Measurements from ENCODE around the gene DLGAP1. TPM values are rescaled to one million over a fixed set of nuclear protein-coding genes. Genes with fewer than 3 reads are reported as not detected.

The DLGAP1 gene
- total RNA-seq, 1 experiment from 2014 or later, result not detected

GRCh38 chr18:4108016-4108415, 347.1 kb downstream of the DLGAP1 start:
- CTCF ChIA-PET, result interaction anchor here (0.6 to 5.5 kb wide), 17 partner anchors 11 to 1296 kb away, joined by 3 to 130 read pairs (median 4); no protein-coding TSS in a partner anchor
- intact Hi-C loops (cut with micrococcal nuclease), result no loop called here
- no peaks in the 10 kb centered on the region for H3K36me3 Mint-ChIP-seq (ENCODE audit: insufficient read depth, unreplicated experiment)
- no peak for TF ChIP-seq CTCF (IDR thresholded peaks at IDR 0.05; ENCODE audit: unreplicated experiment)
- POLR2A ChIA-PET, result interaction anchor here (1.8 kb wide), 1 partner anchor 948 kb away, joined by 4 read pairs; no protein-coding TSS in a partner anchor
- DNase-seq (ENCODE audit: unreplicated experiment), result no peak
- no peaks in the 10 kb centered on the region for H3K9me3 Mint-ChIP-seq (ENCODE audit: unreplicated experiment)
- H3K4me1 Mint-ChIP-seq (ENCODE audit: insufficient read depth, unreplicated experiment), result no peaks in the 10 kb centered on the region
- no TSS peak for BruUV-seq (replicated peaks)
- H3K4me3 Mint-ChIP-seq (ENCODE audit: unreplicated experiment), result no peak overlapping the region
- no peak overlapping the region for H3K27ac Mint-ChIP-seq (ENCODE audit: low read depth, unreplicated experiment)
- H3K27me3 Mint-ChIP-seq (ENCODE audit: insufficient read depth, unreplicated experiment), result peaks cover 21% of the 10 kb centered on the region

- Mint-ChIP-seq H3K9me3 (ENCODE audit: unreplicated experiment) (no peaks in the 10 kb centered on the region), H3K4me1 (ENCODE audit: insufficient read depth, unreplicated experiment) (no peaks in the 10 kb centered on the region), H3K27me3 (ENCODE audit: insufficient read depth, unreplicated experiment) (peaks cover 14% of the 10 kb centered on the region), H3K27ac (ENCODE audit: low read depth, unreplicated experiment) (no peak overlapping the region), H3K36me3 (ENCODE audit: insufficient read depth, unreplicated experiment) (no peaks in the 10 kb centered on the region), H3K4me3 (ENCODE audit: unreplicated experiment) (no peak overlapping the region)
- no TSS peak for BruUV-seq (replicated peaks)
- DNase-seq (ENCODE audit: unreplicated experiment), result no peak
- POLR2A ChIA-PET, result interaction anchor here (0.7 to 1.8 kb wide), 3 partner anchors 14 to 949 kb away, joined by 3 to 4 read pairs (median 3); no protein-coding TSS in a partner anchor
- TF ChIP-seq CTCF (IDR thresholded peaks at IDR 0.05; ENCODE audit: unreplicated experiment), result no peak
- intact Hi-C loops (cut with micrococcal nuclease), result no loop called here
- CTCF ChIA-PET, result interaction anchor here (0.6 to 5.5 kb wide), 47 partner anchors 8 to 1085 kb away, joined by 3 to 130 read pairs (median 4); no protein-coding TSS in a partner anchor
Measured at GRCh38 chr18:4107049-4107467, 348.0 kb downstream of the DLGAP1 start.

GRCh38 chr18:4106407-4107033, 348.6 kb downstream of the DLGAP1 start:
- peak; percentile 38 for DNase-seq (ENCODE audit: unreplicated experiment)
- no peaks in the 10 kb centered on the region for H3K36me3 Mint-ChIP-seq (ENCODE audit: insufficient read depth, unreplicated experiment)
- BruUV-seq (replicated peaks), result no TSS peak
- H3K4me1 Mint-ChIP-seq (ENCODE audit: insufficient read depth, unreplicated experiment), result no peaks in the 10 kb centered on the region
- no peaks in the 10 kb centered on the region for H3K9me3 Mint-ChIP-seq (ENCODE audit: unreplicated experiment)
- ChIA-PET CTCF (interaction anchor here (0.6 to 5.5 kb wide), 56 partner anchors 8 to 1085 kb away, joined by 3 to 130 read pairs (median 4); no protein-coding TSS in a partner anchor), POLR2A (interaction anchor here (0.7 to 1.8 kb wide), 3 partner anchors 14 to 950 kb away, joined by 3 to 4 read pairs (median 3); no protein-coding TSS in a partner anchor)
- peak; percentile 76 for TF ChIP-seq CTCF (IDR thresholded peaks at IDR 0.05; ENCODE audit: unreplicated experiment)
- no peak overlapping the region for H3K4me3 Mint-ChIP-seq (ENCODE audit: unreplicated experiment)
- intact Hi-C loops (cut with micrococcal nuclease), result loop anchor here (1.0 kb wide), 2 partner anchors 917 to 951 kb away; no protein-coding TSS in a partner anchor
- peaks cover 9% of the 10 kb centered on the region for H3K27me3 Mint-ChIP-seq (ENCODE audit: insufficient read depth, unreplicated experiment)
- no peak overlapping the region for H3K27ac Mint-ChIP-seq (ENCODE audit: low read depth, unreplicated experiment)

GRCh38 chr18:4102901-4103300, 352.2 kb downstream of the DLGAP1 start:
- H3K9me3 Mint-ChIP-seq (ENCODE audit: unreplicated experiment), result no peaks in the 10 kb centered on the region
- no peak for DNase-seq (ENCODE audit: unreplicated experiment)
- no peaks in the 10 kb centered on the region for H3K27me3 Mint-ChIP-seq (ENCODE audit: insufficient read depth, unreplicated experiment)
- no peak for TF ChIP-seq CTCF (IDR thresholded peaks at IDR 0.05; ENCODE audit: unreplicated experiment)
- BruUV-seq (replicated peaks), result no TSS peak
- ChIA-PET CTCF (interaction anchor here (2.6 kb wide), 1 partner anchor 955 kb away, joined by 11 read pairs; no protein-coding TSS in a partner anchor), POLR2A (no interaction called here)
- H3K4me1 Mint-ChIP-seq (ENCODE audit: insufficient read depth, unreplicated experiment), result no peaks in the 10 kb centered on the region
- H3K4me3 Mint-ChIP-seq (ENCODE audit: unreplicated experiment), result no peak overlapping the region
- intact Hi-C loops (cut with micrococcal nuclease), result no loop called here
- H3K36me3 Mint-ChIP-seq (ENCODE audit: insufficient read depth, unreplicated experiment), result peaks cover 6% of the 10 kb centered on the region
- H3K27ac Mint-ChIP-seq (ENCODE audit: low read depth, unreplicated experiment), result no peak overlapping the region
